B cell (primary cell): Measurements from ENCODE around the gene KLF11. TPM values are rescaled to one million over a fixed set of nuclear protein-coding genes. Genes with fewer than 3 reads are reported as not detected.

Experiments
- ATAC-seq: fragments of 200-7000 bp; cut with Tn5 transposase; one replicate; pipeline ENCODE4 v1.10.0; 2021; ENCODE audit warnings: low read depth, mild to moderate bottlenecking, moderate number of reproducible peaks, moderate library complexity
- CTCF ChIA-PET: fragments of 350-600 bp; sonication (Branson Sonifier 250); formaldehyde crosslinking; loops from one replicate; lab custom pipeline; 2021; ENCODE audit warnings: antibody characterized with exemption, inconsistent platforms; lab: Charles Lee
- POLR2A ChIA-PET: fragments of 350-600 bp; sonication (Branson Sonifier 250); formaldehyde crosslinking; loops from one replicate; lab custom pipeline; 2021; ENCODE audit warnings: antibody characterized with exemption; lab: Charles Lee
- DNase-seq: peaks from one replicate; pipeline ENCODE4 v3.0.0; 2013
- H2AFZ ChIP-seq: 2 replicates; pipeline ENCODE4 v1.6.1; 2012; ENCODE audit warnings: mild to moderate bottlenecking, low read depth, low read length; ENCODE audit not compliant: insufficient read depth, poor library complexity, severe bottlenecking
- H3K27ac ChIP-seq, 2 donors: 1 replicate in 1 of 2; 2 replicates in 1 of 2; pipeline ENCODE4 v1.5.1; 2012 to 2013; ENCODE audit warnings: low read length in 2 of 2, mild to moderate bottlenecking in 2 of 2, moderate library complexity in 1 of 2
- H3K27me3 ChIP-seq, 4 experiments: fragments of 200-600 bp in 1 of 4; sonication (generic) in 1 of 4; replicated peaks in 1 of 4; 1 replicate in 2 of 4; 2 replicates in 2 of 4; pipeline versions ENCODE4 v1.6.1 to v1.7.0; 2013 to 2016; ENCODE audit warnings: low read length in 3 of 4, mild to moderate bottlenecking in 2 of 4, mixed read lengths in 1 of 4, moderate library complexity in 1 of 4; ENCODE audit not compliant: insufficient read depth in 4 of 4, control insufficient read depth in 3 of 4; ENCODE audit errors: control extremely low read depth in 1 of 4
- H3K36me3 ChIP-seq, 2 experiments: replicated peaks in 1 of 2; 1 replicate in 1 of 2; 2 replicates in 1 of 2; pipeline versions ENCODE4 v1.6.1 to v1.7.1; 2013; ENCODE audit warnings: low read length in 1 of 2; ENCODE audit not compliant: insufficient read depth in 2 of 2, control insufficient read depth in 1 of 2; ENCODE audit errors: control extremely low read depth in 1 of 2, extremely low read depth in 1 of 2
- H3K4me1 ChIP-seq, 2 donors: fragments of 200-600 bp in 1 of 2; sonication (generic) in 1 of 2; 1 replicate in 1 of 2; 2 replicates in 1 of 2; pipeline versions ENCODE4 v1.5.1 to v1.6.1; 2013 to 2017; ENCODE audit warnings: low read length in 2 of 2; ENCODE audit not compliant: control insufficient read depth in 2 of 2, insufficient read depth in 2 of 2
- H3K4me2 ChIP-seq: replicated peaks from 2 replicates; pipeline ENCODE3; 2012; ENCODE audit warnings: mild to moderate bottlenecking, low read depth, low read length; ENCODE audit not compliant: poor library complexity, severe bottlenecking
- H3K4me3 ChIP-seq, 5 experiments: fragments of 200-600 bp in 1 of 5; sonication (generic) in 1 of 5; 1 replicate in 3 of 5; 2 replicates in 2 of 5; pipeline versions ENCODE4 v1.5.1 to v1.7.0; 2011 to 2016; ENCODE audit warnings: low read length in 4 of 5, mild to moderate bottlenecking in 4 of 5, low read depth in 2 of 5, control low read depth in 1 of 5, moderate library complexity in 1 of 5; ENCODE audit not compliant: insufficient read depth in 1 of 5; ENCODE audit errors: control extremely low read depth in 1 of 5, extremely low read depth in 1 of 5
- H3K79me2 ChIP-seq: fragments of 200-600 bp; sonication (generic); one replicate; pipeline ENCODE4 v1.6.0; 2016; ENCODE audit warnings: low read length; ENCODE audit not compliant: control insufficient read depth, insufficient read depth
- H3K9ac ChIP-seq: fragments of 200-600 bp; sonication (generic); 2 replicates; pipeline ENCODE4 v1.6.1; 2017; ENCODE audit warnings: mild to moderate bottlenecking, low read length, moderate library complexity
- H3K9me3 ChIP-seq, 3 donors: one replicate each; pipeline versions ENCODE4 v1.6.1 to v1.7.1; 2013; ENCODE audit warnings: low read length in 2 of 3; ENCODE audit not compliant: control insufficient read depth in 2 of 3, insufficient read depth in 1 of 3; ENCODE audit errors: control extremely low read depth in 1 of 3
- H4K20me1 ChIP-seq: 2 replicates; pipeline ENCODE4 v1.6.0; 2012; ENCODE audit warnings: mild to moderate bottlenecking, low read length; ENCODE audit not compliant: insufficient read depth, control insufficient read depth, poor library complexity, severe bottlenecking
- H3K27ac Mint-ChIP-seq: one replicate; pipeline ENCODE4 v1.8.0; 2021; ENCODE audit warnings: mixed read lengths
- H3K27me3 Mint-ChIP-seq: one replicate; pipeline ENCODE4 v1.8.0; 2021; ENCODE audit warnings: mixed read lengths
- H3K4me1 Mint-ChIP-seq: one replicate; pipeline ENCODE4 v1.8.0; 2021; ENCODE audit warnings: mixed read lengths
- H3K4me3 Mint-ChIP-seq: one replicate; pipeline ENCODE4 v1.8.0; 2021; ENCODE audit warnings: mixed read lengths
- H3K9me3 Mint-ChIP-seq: one replicate; pipeline ENCODE4 v1.8.0; 2022; ENCODE audit warnings: mixed read lengths; ENCODE audit not compliant: insufficient read depth
- EZH2 ChIP-seq: IDR thresholded peaks from 2 replicates; pipeline ENCODE4 v1.6.1; 2012; ENCODE audit warnings: borderline replicate concordance, low read depth, mild to moderate bottlenecking, moderate library complexity, low read length; ENCODE audit not compliant: insufficient read depth, poor library complexity, severe bottlenecking
- WGBS: methylation state at CpG from one replicate; pipeline ENCODE4 v1.1.5; 2013; ENCODE audit warnings: missing lambda C conversion rate; ENCODE audit not compliant: insufficient coverage; 5-methylcytosine and 5-hydroxymethylcytosine counted together
- intact Hi-C: fragments of 100-400 bp; cut with micrococcal nuclease; formaldehyde crosslinking; loops from one replicate; pipeline ENCODE4 v1.10.0; 2022
- polyA plus RNA-seq: library from polyadenylated mRNA; depleted of rRNA; stranded (reverse); fragments of >200 nt; gene quantifications from 2 replicates; pipeline ENCODE4 v1.2.3, GENCODE V29; 2012
- total RNA-seq, 2 donors: library from RNA; stranded (reverse); fragments of 120-200 nt in 1 of 2; gene quantifications; 1 replicate in 1 of 2; 2 replicates in 1 of 2; pipeline versions ENCODE4 v1.2.3 to v1.2.4, GENCODE V29; 2013 to 2022
- TF ChIP-seq, protein P1 (sequence below): fragments of 200-600 bp; IDR thresholded peaks from one replicate; pipeline ENCODE4 v1.8.0; 2022; ENCODE audit warnings: antibody characterized with exemption, mild to moderate bottlenecking

Gene KLF11
- total and polyA plus RNA-seq, 2 donors (not counting 1 experiment from before 2014, with no cell fraction given) = 20.8 to 48.4 TPM

DNA sequence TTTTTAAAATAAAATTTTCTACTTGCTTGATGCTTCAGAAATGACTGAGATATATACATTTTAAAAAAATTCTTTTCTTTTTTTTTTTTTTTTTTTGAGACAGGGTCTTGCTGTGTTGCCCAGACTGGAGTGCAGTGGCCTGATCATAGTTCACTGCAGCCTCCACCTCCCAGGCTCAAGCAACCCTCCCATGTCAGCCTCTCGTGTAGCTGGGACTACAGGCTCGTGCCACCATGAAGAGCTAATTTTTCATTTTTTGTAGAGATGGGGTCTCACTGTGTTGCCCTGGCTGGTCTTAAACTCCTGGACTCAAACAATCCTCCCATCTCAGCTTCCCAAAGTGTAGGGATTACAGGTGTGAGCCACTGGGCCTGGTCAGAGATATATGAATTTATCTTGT, 24.0 kb downstream of the KLF11 start:
- Histone ChIP-seq H3K4me3 (no peak overlapping the region), H3K36me3 (no peaks in the 10 kb centered on the region), H4K20me1 (no peaks in the 10 kb centered on the region), H3K9ac (no peak overlapping the region), H3K79me2 (no peaks in the 10 kb centered on the region), H2AFZ (no peak overlapping the region), H3K4me2 (no peak overlapping the region), H3K4me1 (peaks cover 0 to under 1% of the 10 kb centered on the region in 2 donors), H3K27ac (no peak overlapping the region), H3K9me3 (peaks cover 2 to 3% (median 3%) of the 10 kb centered on the region in 3 donors), H3K27me3 (no peaks in the 10 kb centered on the region)
- no peak overlapping the region for H3K4me3 Mint-ChIP-seq
- no peaks in the 10 kb centered on the region for H3K4me1 Mint-ChIP-seq
- DNase-seq (no peak), ATAC-seq (no peak)
- no CpG with 5 or more reads among the region's 2 CpGs for WGBS
- ChIA-PET POLR2A (interaction anchor here (0.7 kb wide), 1 partner anchor 24 kb away, joined by 3 read pairs; no protein-coding TSS in a partner anchor), CTCF (interaction anchor here (9.6 to 13.0 kb wide), 2 partner anchors 26 to 369 kb away, joined by 143 to 220 read pairs; no protein-coding TSS in a partner anchor)
- intact Hi-C loops = no loop called here
- H3K9me3 Mint-ChIP-seq = peaks cover 4% of the 10 kb centered on the region
- no peak overlapping the region for H3K27ac Mint-ChIP-seq
- H3K27me3 Mint-ChIP-seq = peaks cover under 1% of the 10 kb centered on the region
- TF ChIP-seq, protein P1, sequence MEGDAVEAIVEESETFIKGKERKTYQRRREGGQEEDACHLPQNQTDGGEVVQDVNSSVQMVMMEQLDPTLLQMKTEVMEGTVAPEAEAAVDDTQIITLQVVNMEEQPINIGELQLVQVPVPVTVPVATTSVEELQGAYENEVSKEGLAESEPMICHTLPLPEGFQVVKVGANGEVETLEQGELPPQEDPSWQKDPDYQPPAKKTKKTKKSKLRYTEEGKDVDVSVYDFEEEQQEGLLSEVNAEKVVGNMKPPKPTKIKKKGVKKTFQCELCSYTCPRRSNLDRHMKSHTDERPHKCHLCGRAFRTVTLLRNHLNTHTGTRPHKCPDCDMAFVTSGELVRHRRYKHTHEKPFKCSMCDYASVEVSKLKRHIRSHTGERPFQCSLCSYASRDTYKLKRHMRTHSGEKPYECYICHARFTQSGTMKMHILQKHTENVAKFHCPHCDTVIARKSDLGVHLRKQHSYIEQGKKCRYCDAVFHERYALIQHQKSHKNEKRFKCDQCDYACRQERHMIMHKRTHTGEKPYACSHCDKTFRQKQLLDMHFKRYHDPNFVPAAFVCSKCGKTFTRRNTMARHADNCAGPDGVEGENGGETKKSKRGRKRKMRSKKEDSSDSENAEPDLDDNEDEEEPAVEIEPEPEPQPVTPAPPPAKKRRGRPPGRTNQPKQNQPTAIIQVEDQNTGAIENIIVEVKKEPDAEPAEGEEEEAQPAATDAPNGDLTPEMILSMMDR = no peak
- TF ChIP-seq EZH2 = no peak

DNA sequence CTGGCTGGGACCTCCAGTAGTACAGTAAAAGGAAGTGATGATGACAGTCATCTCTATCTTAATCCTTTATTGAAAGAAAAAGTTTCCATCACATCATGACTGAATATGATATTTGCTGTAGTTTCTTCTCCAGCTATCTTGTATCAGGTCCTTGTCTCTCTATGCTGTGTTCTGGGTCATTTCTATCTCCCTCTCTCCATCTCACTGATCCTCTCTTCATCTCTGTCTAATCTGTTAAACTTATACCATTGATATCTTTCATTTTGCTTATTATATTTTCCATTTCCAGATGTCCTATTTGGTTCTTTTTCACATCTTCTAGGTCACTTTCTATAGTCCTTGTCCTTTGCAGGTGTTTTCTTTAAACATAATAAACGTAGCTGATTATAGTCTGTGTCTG, 24.5 kb downstream of the KLF11 start:
- Histone ChIP-seq H3K9ac (no peak overlapping the region), H3K4me3 (no peak overlapping the region), H3K27me3 (peaks cover 0 to under 1% (median 0%) of the 10 kb centered on the region in 4 experiments), H3K4me2 (no peak overlapping the region), H3K36me3 (no peaks in the 10 kb centered on the region), H3K9me3 (peaks cover 2 to 3% (median 3%) of the 10 kb centered on the region in 3 donors), H3K4me1 (peaks cover 0 to 6% of the 10 kb centered on the region in 2 donors), H4K20me1 (no peaks in the 10 kb centered on the region), H2AFZ (no peak overlapping the region), H3K27ac (no peak overlapping the region), H3K79me2 (no peaks in the 10 kb centered on the region)
- DNase-seq (no peak), ATAC-seq (no peak)
- ChIA-PET CTCF (interaction anchor here (0.7 to 13.0 kb wide), 4 partner anchors 25 to 368 kb away, joined by 3 to 220 read pairs (median 74); no protein-coding TSS in a partner anchor), POLR2A (no interaction called here)
- no peak overlapping the region for H3K4me3 Mint-ChIP-seq
- peaks cover 5% of the 10 kb centered on the region for H3K27me3 Mint-ChIP-seq
- whole genome bisulfite sequencing = no CpG with 5 or more reads among the region's 1 CpG
- peaks cover 4% of the 10 kb centered on the region for H3K4me1 Mint-ChIP-seq
- H3K27ac Mint-ChIP-seq = no peak overlapping the region
- intact Hi-C loops = no loop called here
- H3K9me3 Mint-ChIP-seq = peaks cover 4% of the 10 kb centered on the region
- TF ChIP-seq EZH2 = no peak
- TF ChIP-seq, protein P1 = no peak
